ENCODE results near the gene RBFOX1. TPM values are rescaled to one million over a fixed set of nuclear protein-coding genes. Genes with fewer than 3 reads are reported as not detected.

The RBFOX1 gene
- polyA plus RNA-seq (ENCODE audit: insufficient read depth in 1 of 5, insufficient read length in 5 of 5, low replicate concordance in 1 of 5) = 1 to 10 TPM in 2 of 5 donors, under 1 TPM in 3; 0.43 to 2.9 (median 0.80) TPM
- long read RNA-seq, donor 1 = 0 reads
- long read RNA-seq, donor 2 = 0 reads
- long read RNA-seq, donor 3 = 0 reads
- long read RNA-seq, donor 4 = 0 reads
- long read RNA-seq, donor 5 = 0 reads
- long read RNA-seq, donor 6 = 0 reads
- long read RNA-seq, donor 7 = 0 reads
- long read RNA-seq, donor 8 = 0 reads

DNA sequence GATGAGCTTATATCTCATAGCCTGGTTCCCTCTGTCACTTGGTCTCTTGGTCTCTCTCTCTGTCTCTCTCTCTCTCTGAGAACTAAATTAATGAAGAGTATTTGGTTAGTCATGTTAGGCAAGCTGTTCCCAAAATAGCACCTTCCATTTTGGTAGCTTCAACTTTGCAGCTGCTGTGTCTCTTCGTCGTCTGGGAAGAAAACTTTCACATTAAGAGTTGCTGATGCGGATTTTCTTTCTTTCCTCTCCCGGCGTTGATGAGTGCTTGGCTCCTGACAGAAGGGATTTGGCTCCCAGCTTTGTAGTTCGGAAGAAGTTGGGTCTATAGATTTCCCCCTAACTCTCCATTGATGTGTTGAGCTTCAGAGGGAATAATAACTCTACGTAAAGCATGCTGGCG lies at the start of gene RBFOX1:
Gene RBFOX1, plus strand, starts transcription at position 235 of the 400 bp plus-strand sequence.
- no peak for DNase-seq

- no peak for DNase-seq
These were observed 47.9 kb upstream of the RBFOX1 start for GRCh38 chr16:7284780-7285179.

GRCh38 chr16:7285520-7285919 lies 47.1 kb upstream of the RBFOX1 start:
- no peak for DNase-seq

DNA sequence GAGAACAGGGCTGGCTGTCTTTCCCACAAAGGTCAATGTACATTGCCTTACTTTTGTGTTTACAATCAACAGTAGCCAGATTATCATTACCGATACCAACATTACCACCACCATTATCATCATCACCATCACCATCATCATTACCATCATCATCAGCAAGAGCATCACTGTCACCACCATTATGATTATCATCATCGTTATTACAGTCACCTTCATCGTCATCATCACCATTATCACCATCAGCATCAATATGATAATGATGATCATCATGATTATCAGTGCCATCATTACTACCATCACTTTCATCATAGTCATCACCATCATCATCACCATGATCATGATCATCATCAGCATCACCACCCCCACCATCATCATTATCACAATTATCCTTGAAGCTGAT lies 43.3 kb upstream of the RBFOX1 start:
- DNase-seq = no peak

- no peak for DNase-seq
These were observed 42.0 kb upstream of the RBFOX1 start for GRCh38 chr16:7290682-7291081.

- DNase-seq = no peak
These were observed 38.6 kb upstream of the RBFOX1 start for GRCh38 chr16:7294020-7294419.

- no peak for DNase-seq
These were observed 29.5 kb upstream of the RBFOX1 start for GRCh38 chr16:7303052-7303610.

GRCh38 chr16:7303660-7304200 lies 28.9 kb upstream of the RBFOX1 start:
- DNase-seq = no peak

- DNase-seq = no peak
These were observed 28.4 kb upstream of the RBFOX1 start for GRCh38 chr16:7304279-7304678.

DNA sequence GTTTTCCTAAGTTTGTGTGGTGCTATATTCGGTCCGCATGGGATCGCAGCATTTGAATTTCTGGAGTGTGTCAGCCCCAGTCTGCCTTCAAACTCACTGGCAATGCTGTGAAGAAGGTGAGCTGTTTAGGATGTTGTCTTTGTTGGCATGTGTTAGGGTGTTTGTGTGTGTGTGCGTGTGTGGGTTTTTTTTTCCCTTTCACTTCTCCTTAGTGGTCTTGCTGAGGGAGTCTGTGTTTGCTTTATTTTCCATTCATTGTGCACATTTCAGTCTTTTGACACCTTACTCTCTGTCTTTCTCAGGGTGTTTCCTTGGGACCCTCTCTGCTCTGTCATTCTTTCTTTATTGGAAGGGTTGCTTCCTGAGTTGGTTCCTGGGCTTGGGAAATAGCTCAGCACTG lies 27.7 kb upstream of the RBFOX1 start:
- DNase-seq = no peak

DNA sequence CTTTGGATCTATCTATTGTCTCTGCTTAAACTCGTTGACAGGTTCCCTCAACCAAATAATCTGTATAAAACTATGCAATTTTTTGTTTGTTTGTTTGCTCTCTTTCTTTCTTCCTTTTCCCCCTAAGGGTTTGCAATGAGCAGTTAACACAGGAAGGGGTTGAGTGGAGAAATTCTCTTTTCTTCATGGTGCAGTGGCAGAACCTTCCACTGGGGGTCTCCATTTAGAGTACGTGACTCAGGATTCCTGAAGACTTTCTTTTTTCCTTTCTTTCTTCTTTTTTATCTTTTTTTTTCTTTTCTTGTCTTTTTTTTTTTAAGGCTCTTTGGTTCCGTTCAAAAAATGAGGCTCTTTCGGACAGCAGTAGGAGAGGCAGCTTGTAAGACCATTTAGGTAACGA lies 19.5 kb upstream of the RBFOX1 start:
- DNase-seq = no peak

DNA sequence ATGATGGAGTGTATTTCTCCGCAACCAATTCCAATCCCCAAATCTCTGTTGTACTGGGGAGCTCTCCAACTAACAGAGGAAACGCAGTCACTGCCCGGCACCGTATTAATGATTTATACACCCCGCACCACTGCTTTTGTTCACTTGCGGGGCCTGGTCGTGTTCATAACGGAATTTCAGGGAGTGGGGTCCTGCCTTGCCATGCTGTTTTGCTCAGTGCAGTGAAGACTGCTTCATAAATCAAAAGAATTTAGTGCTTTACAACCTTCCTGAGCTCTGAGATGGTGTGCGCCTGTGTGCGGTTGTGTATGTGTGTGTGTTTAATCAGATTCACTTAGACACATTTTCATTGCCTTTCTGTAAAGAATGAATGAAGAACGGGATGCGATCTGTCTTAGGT lies 18.5 kb upstream of the RBFOX1 start:
- no peak for DNase-seq

- DNase-seq = no peak
These were observed 16.8 kb upstream of the RBFOX1 start for GRCh38 chr16:7315813-7316212.

GRCh38 chr16:7316281-7316888 lies 16.3 kb upstream of the RBFOX1 start:
- no peak for DNase-seq

DNA sequence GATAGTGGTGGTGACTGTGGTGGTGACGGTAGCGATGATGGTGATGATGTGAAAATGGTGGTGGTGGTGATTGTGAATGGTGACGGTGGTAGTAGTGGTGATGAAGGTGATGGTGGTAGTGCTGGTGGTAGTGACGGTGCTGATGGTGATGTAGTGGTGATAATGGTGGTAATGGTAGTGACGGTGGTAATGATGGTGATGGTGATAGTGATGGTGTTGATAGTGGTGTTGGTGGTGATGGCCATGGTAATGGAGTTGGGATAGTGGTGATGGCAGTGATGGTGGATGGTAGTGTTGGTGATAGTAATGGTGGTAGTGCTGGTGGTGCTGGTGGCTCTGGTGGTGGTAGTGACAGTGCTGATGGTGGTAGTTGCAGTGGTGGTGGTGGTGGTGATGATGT lies 14.7 kb upstream of the RBFOX1 start:
- DNase-seq = no peak

- DNase-seq = no peak
These were observed 14.0 kb upstream of the RBFOX1 start for GRCh38 chr16:7318686-7319085.

- DNase-seq = no peak
These were observed 13.1 kb upstream of the RBFOX1 start for GRCh38 chr16:7319514-7319913.

DNA sequence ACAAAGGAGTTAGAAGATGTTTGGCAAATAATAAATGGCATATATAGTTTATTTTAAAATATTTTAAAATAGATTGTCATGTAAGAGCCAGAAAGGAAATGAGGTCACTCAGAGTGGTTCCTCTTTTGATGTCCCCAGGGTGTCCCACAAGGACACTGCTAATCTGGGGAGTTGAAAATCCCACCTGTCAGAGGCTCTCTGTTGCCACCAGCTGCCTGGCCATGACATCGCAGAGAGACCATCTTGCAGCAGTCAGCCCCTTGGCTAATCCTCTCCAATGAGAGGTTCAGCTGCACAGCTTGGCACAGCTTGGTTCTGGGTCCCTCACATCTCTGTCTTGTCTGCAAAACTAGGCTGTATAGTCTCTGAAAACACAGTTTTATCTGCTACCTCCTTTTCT lies 11.0 kb upstream of the RBFOX1 start:
- no peak for DNase-seq

DNA sequence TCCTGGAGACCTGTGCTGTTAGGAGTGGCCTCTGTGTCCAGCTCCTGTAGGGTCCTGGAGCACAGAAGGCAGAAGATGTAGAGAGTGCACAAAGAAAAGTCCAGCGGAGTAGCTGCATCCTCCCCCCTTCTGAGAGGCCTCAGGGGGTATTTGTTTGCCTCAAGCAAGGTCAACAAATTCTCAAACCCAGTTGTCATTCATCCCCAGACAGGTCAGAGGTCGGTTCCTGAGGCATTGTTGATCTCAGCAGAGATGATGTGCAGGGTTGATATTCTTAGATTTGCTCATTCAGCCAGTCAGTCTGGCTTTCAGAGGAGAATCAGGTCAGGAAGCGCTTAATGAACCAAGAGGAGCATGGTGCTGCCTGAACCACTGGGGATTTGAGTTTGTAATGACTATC lies 8.3 kb upstream of the RBFOX1 start:
- no peak for DNase-seq

GRCh38 chr16:7325834-7326233 lies 6.8 kb upstream of the RBFOX1 start:
- no peak for DNase-seq

GRCh38 chr16:7330709-7331108 lies 1.9 kb upstream of the RBFOX1 start:
- DNase-seq = no peak

DNA sequence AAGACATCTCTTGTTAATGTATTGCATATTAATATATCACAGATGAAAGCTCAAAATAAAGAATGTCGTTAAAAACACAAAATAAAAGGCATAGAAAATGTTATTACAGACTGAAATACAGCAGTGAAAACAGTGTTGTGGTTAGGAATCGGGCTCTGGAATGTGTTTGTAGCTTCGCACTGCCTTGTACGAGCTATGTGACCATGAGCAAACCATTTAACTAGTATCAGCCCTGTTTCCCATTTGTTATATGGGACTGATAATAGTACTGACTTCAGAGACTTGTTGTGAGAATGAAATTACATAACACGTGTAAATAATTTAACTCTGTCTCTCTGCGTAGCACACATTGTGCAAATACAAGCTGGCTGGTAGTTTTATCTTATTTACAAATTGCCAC lies 648 bp upstream of the RBFOX1 start:
- DNase-seq = no peak

DNA sequence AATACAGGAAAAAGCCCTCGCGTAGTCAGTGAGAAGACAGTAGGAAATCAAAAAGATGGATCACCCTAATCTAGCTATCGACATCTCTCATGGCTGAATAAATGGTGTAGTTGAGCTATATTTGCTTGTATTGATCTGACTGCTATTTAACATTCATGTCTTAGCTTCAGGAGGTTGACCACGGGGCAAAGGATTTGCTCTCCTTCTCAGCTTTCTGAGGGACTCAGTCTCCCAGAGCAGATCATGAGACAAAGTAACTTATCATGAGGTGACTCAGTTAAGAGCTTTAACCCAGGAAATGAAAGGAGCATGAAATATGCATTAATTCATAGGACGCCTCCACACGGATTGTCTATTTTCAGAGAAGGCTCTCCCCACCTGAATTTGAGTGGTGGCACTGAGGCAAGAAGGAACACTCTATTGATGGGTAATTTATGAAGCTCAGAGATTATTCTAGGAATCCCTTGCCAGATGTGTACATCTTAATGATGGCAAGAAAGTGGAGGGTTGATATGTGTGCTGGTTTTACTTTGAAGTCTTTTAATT lies 608 bp downstream of the RBFOX1 start:
- DNase-seq = no peak
